Ectodermal cell (in vitro differentiated cells): ENCODE data around the gene DLD. TPM values are rescaled to one million over a fixed set of nuclear protein-coding genes. Genes with fewer than 3 reads are reported as not detected.
"Not testable (repeated sequence)": the region's sequence is repeated elsewhere in the genome, so short reads cannot be mapped to it uniquely, and the experiment has no call there.

Experiments
- H3K27ac ChIP-seq: 2 replicates; pipeline ENCODE4 v1.7.0; 2013; ENCODE audit warnings: mild to moderate bottlenecking, low read depth, low read length; ENCODE audit not compliant: insufficient read depth, poor library complexity, severe bottlenecking
- H3K27me3 ChIP-seq: 2 replicates; pipeline ENCODE4 v1.7.0; 2013; ENCODE audit warnings: mild to moderate bottlenecking, low read length; ENCODE audit not compliant: insufficient read depth, control insufficient read depth, poor library complexity, severe bottlenecking
- H3K36me3 ChIP-seq: one replicate; pipeline ENCODE4 v1.7.0; 2013; ENCODE audit warnings: low read length; ENCODE audit not compliant: control insufficient read depth, insufficient read depth
- H3K4me1 ChIP-seq: one replicate; pipeline ENCODE4 v1.7.0; 2013; ENCODE audit warnings: low read length; ENCODE audit not compliant: control insufficient read depth, insufficient read depth
- H3K4me3 ChIP-seq: 2 replicates; pipeline ENCODE4 v1.7.0; 2013; ENCODE audit warnings: low read depth, low read length, control low read depth; ENCODE audit not compliant: insufficient read depth
- H3K9me3 ChIP-seq: 2 replicates; pipeline ENCODE4 v1.7.0; 2013; ENCODE audit warnings: mild to moderate bottlenecking, low read length, moderate library complexity; ENCODE audit not compliant: control insufficient read depth
- WGBS, 2 experiments: methylation state at CpG; one replicate each; pipeline ENCODE4 v1.1.7; 2013; ENCODE audit warnings: missing lambda C conversion rate in 2 of 2; 5-methylcytosine and 5-hydroxymethylcytosine counted together
- polyA plus RNA-seq, 4 experiments: library from polyadenylated mRNA; stranded (reverse); fragments of 50-300 nt; gene quantifications; one replicate each; pipeline ENCODE4 v1.2.3, GENCODE V29; 2013

The DLD gene, protein sequence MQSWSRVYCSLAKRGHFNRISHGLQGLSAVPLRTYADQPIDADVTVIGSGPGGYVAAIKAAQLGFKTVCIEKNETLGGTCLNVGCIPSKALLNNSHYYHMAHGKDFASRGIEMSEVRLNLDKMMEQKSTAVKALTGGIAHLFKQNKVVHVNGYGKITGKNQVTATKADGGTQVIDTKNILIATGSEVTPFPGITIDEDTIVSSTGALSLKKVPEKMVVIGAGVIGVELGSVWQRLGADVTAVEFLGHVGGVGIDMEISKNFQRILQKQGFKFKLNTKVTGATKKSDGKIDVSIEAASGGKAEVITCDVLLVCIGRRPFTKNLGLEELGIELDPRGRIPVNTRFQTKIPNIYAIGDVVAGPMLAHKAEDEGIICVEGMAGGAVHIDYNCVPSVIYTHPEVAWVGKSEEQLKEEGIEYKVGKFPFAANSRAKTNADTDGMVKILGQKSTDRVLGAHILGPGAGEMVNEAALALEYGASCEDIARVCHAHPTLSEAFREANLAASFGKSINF
- 117 TPM for polyA plus RNA-seq (2013, experiment 1 of 4)
- polyA plus RNA-seq (2013, experiment 2 of 4) = 128 TPM
- polyA plus RNA-seq (2013, experiment 3 of 4) = 86.4 TPM
- polyA plus RNA-seq (2013, experiment 4 of 4) = 90.2 TPM

GRCh38 chr7:107890962-107891635 is at the start of gene DLD:
Gene DLD (plus strand): TSS chr7:107891183. CDS start chr7:107891251, 68 bp downstream.
- Histone ChIP-seq H3K27ac (peak within 1 kb of the TSS; percentile 56), H3K27me3 (no peaks in the 10 kb centered on the region), H3K36me3 (peaks cover 8% of the 10 kb centered on the region), H3K4me1 (peaks cover 3% of the 10 kb centered on the region), H3K4me3 (peak within 1 kb of the TSS; percentile 51), H3K9me3 (no peaks in the 10 kb centered on the region)
- WGBS, 2 experiments = 0 to 1% methylated on average over 55 of the region's 55 CpGs

- no peaks in the 10 kb centered on the region for H3K27me3 ChIP-seq
- no peaks in the 10 kb centered on the region for H3K36me3 ChIP-seq
- H3K4me3 ChIP-seq = no peak overlapping the region
- H3K9me3 ChIP-seq = no peaks in the 10 kb centered on the region
- no peaks in the 10 kb centered on the region for H3K4me1 ChIP-seq
- H3K27ac ChIP-seq = no peak overlapping the region
- 100% methylated on average over 1 of the region's 3 CpGs; no CpG with 5 or more reads in 1 of the 2 experiments for WGBS, 2 experiments
Measured at GRCh38 chr7:107842213-107842612, 48.8 kb upstream of the DLD start.

DNA sequence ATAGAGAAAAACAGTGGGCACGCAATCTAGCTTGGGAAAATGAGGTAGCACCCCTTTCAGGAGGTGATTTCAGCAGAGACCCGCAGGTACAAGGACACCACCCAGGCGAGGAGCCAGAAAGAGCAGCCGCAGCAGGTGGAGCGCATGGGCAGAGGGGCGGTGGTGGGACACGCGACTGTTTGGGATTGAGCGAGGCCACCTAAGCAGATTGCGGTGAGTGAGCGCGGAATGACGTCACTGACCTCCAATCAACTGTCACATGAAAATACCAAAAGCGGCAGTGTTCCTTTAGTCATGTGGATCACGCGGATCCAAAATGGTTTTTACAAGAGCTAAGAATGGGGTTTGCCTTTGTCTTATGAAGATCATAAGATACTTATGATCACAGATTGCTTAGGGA is 47.8 kb upstream of the DLD start:
- 93 to 95% methylated on average over 16 of the region's 16 CpGs for WGBS, 2 experiments
- Histone ChIP-seq H3K4me1 (no peaks in the 10 kb centered on the region), H3K9me3 (no peaks in the 10 kb centered on the region), H3K27me3 (no peaks in the 10 kb centered on the region), H3K27ac (no peak overlapping the region), H3K36me3 (no peaks in the 10 kb centered on the region), H3K4me3 (no peak overlapping the region)

DNA sequence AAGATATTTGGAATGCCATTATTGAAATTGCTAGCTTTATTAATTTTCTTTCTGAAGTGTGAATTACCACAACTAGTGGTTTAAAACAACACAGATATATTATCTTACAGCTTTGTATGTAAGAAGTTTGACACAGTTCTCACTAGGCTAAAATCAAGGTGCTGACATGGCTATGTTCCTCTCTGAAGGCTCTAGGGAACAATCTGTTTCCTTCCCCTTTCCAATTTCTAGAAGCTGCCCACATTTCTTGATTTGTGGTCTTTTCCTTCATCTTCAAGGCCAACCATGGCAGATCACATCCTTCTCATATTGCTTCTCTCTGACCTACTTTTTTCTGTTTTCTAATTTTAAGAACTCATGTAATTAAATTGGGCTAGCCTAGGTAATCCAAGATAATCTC is 44.7 kb upstream of the DLD start:
- no peaks in the 10 kb centered on the region for H3K4me1 ChIP-seq

DNA sequence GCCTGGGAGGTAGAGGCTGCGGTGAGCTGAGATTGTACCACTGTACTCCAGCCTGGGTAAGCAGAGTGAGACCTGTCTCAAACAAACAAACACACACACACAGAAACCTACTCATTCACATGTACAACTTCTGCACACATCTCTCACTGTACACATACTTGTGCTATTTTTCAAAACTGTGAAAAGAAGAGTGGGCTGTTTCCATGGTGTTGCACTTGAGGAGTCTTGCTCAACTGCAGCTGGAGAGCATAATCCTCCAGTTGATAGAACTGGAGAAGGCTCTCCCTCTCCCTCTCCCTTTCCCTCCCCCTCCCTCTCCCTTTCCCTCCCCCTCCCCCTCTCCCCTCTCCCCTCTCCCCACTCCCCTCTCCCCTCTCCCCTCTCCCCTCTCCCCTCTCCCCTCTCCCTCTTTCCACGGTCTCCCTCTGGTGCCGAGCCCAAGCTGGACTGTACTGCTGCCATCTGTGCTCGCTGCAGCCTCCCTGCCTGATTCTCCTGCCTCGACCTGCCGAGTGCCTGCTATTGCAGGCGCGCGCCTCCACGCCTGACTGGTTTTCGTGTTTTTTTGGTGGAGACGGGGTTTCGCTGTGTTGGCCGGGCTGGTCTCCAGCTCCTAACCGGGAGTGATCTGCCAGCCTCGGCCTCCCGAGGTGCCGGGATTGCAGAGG is 43.7 kb upstream of the DLD start:
- H3K27me3 ChIP-seq = no peaks in the 10 kb centered on the region

More for the DNA sequence above, 44.7 kb upstream of the DLD start:
- no peak overlapping the region for H3K27ac ChIP-seq
- H3K27me3 ChIP-seq = no peaks in the 10 kb centered on the region
- H3K9me3 ChIP-seq = no peaks in the 10 kb centered on the region
- H3K36me3 ChIP-seq = no peaks in the 10 kb centered on the region
- no peak overlapping the region for H3K4me3 ChIP-seq

DNA sequence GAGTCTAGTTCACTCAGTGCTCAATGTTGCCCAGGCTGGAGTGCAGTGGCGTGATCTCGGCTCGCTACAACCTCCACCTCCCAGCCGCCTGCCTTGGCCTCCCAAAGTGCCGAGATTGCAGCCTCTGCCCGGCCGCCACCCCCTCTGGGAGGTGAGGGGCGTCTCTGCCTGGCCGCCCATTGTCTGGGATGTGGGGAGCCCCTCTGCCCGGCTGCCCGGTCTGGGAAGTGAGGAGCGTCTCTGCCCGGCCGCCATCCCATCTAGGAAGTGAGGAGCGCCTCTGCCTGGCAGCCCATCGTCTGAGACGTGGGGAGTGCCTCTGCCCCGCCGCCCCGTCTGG is 43.2 kb upstream of the DLD start:
- not testable (repeated sequence) for H3K9me3 ChIP-seq, H3K36me3 ChIP-seq, H3K4me1 ChIP-seq, H3K4me3 ChIP-seq, H3K27ac ChIP-seq, H3K27me3 ChIP-seq
- WGBS, 2 experiments = 96% methylated on average over 19 to 20 of the region's 20 CpGs

More for the DNA sequence above, 43.7 kb upstream of the DLD start:
- Histone ChIP-seq H3K27ac (no peak overlapping the region), H3K36me3 (no peaks in the 10 kb centered on the region), H3K4me1 (no peaks in the 10 kb centered on the region), H3K4me3 (no peak overlapping the region), H3K9me3 (no peaks in the 10 kb centered on the region)
- 85 to 88% methylated on average over 13 of the region's 18 CpGs for WGBS, 2 experiments

DNA sequence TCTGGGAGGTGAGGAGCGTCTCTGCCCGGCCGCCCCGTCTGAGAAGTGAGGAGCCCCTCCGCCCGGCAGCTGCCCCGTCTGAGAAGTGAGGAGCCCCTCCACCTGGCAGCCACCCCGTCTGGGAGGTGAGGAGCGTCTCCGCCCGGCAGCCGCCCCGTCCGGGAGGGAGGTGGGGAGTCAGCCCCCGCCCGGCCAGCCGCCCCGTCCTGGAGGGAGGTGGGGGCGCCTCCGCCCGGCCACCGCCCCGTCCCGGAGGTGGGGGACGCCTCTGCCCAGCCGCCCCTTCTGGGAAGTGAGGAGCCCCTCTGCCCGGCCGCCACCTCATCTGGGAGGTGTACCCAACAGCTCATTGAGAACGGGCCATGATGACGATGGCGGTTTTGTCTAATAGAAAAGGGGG is 42.8 kb upstream of the DLD start:
- not testable (repeated sequence) for H3K4me1 ChIP-seq, H3K4me3 ChIP-seq, H3K9me3 ChIP-seq, H3K27me3 ChIP-seq, H3K27ac ChIP-seq, H3K36me3 ChIP-seq
- WGBS, 2 experiments = 95 to 97% methylated on average over 24 to 28 of the region's 31 CpGs

DNA sequence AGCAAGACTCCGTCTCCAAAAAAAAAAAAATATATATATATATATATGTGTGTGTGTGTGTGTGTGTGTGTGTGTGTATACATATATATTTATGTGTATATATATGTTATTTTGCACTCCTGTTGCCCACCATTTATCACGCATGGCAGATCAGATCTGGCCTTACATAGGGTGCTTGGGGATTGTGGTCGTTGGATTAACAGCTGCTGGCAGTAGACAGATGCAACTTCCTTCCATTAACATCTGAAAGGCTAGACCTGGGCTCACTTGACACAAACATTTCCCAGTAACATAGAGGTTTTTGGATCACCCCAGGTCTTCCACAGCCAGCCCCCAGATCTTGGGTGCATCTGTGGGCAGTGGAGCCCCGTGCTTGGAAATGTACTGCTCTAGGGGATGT is 40.8 kb upstream of the DLD start:
- 84 to 94% methylated on average over 2 to 3 of the region's 4 CpGs for WGBS, 2 experiments
- no peaks in the 10 kb centered on the region for H3K4me1 ChIP-seq
- H3K27me3 ChIP-seq = no peaks in the 10 kb centered on the region
- no peaks in the 10 kb centered on the region for H3K9me3 ChIP-seq
- no peak overlapping the region for H3K4me3 ChIP-seq
- H3K36me3 ChIP-seq = no peaks in the 10 kb centered on the region
- H3K27ac ChIP-seq = no peak overlapping the region

DNA sequence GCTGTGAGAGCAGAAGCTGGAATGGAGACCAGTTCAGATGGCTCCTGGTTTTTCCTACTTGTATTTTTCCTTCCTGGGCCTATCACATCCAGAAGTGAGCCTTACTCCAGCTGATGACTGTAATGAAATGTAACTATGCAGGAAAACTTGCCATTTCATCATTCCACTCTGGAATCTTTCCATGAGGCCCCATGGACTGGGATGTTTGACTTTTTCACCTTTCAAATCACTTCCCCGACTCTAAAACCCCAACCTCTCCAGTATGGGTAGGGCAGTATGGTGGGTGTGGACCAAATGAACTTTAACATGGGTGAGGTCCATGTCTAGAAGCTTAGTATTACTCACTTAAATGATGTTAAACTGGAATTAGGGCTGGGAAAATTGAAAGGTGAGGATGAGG is 40.3 kb upstream of the DLD start:
- Histone ChIP-seq H3K4me1 (no peaks in the 10 kb centered on the region), H3K36me3 (no peaks in the 10 kb centered on the region), H3K4me3 (no peak overlapping the region), H3K27me3 (no peaks in the 10 kb centered on the region), H3K9me3 (no peaks in the 10 kb centered on the region), H3K27ac (no peak overlapping the region)
- WGBS, 2 experiments = no CpG with 5 or more reads among the region's 1 CpG

- Histone ChIP-seq H3K27me3 (no peaks in the 10 kb centered on the region), H3K36me3 (no peaks in the 10 kb centered on the region), H3K4me1 (no peaks in the 10 kb centered on the region), H3K27ac (no peak overlapping the region), H3K4me3 (no peak overlapping the region), H3K9me3 (no peaks in the 10 kb centered on the region)
- 87 to 94% methylated on average over 1 of the region's 1 CpG for WGBS, 2 experiments
Measured at GRCh38 chr7:107854454-107854853, 36.5 kb upstream of the DLD start.
